ENCODE results near the gene PCNP. TPM values are rescaled to one million over a fixed set of nuclear protein-coding genes. Genes with fewer than 3 reads are reported as not detected.

Gene PCNP
- total and polyA plus RNA-seq, 9 of the 15 experiments (the other 6 are each of a cell fraction or from before 2014, with no cell fraction given) = 54.3 to 170 (median 150) TPM

DNA sequence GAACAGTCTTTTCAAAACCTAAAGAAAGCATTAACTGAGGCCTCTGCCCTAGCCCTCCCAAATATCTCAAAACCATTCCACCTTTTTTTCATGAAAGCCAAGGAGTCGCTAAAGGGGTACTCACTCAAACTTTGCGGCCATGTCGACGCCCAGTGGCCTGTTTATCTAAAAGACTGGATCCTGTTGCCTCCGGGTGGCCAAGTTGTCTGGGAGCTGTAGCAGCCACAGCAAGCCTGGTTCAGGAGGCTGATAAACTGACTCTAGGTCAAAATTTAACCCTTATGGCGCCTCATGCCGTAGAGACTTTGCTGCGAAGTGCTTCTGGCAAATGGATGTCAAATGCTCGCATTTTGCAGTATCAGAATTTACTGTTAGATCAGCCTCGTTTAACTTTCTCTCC lies 63.5 kb downstream of the PCNP start:
- Histone ChIP-seq H3K27me3 (ENCODE audit: control insufficient read depth in 2 of 2, insufficient read depth in 2 of 2, low read length in 2 of 2) (no peaks in the 10 kb centered on the region), H3K27ac (ENCODE audit: extremely low read depth, low read depth, low read length) (peak overlapping the region; percentile 86), H3K4me1 (replicated peaks in 1 of 2; ENCODE audit: control insufficient read depth in 2 of 2, insufficient read depth in 2 of 2, low read length in 2 of 2) (peaks cover 2 to 11% of the 10 kb centered on the region in 2 experiments; a peak in 3 of 5 replicates), H3K4me3 (peak overlapping the region; percentile 63), H2AFZ (ENCODE audit: low read depth, low read length) (peak overlapping the region; percentile 38; the same call in 1 of the 2 replicates), H4K20me1 (replicated peaks; ENCODE audit: control insufficient read depth, insufficient read depth, low read length) (no peaks in the 10 kb centered on the region), H3K79me2 (ENCODE audit: control insufficient read depth, insufficient read depth, low read length) (peaks cover 98% of the 10 kb centered on the region), H3K4me2 (ENCODE audit: insufficient read depth, low read length) (peak overlapping the region; percentile 93), H3K9me1 (ENCODE audit: control insufficient read depth, insufficient read depth, low read length) (no peaks in the 10 kb centered on the region), H3K9ac (ENCODE audit: insufficient read depth in 1 of 2, low read depth in 2 of 2, low read length in 2 of 2) (peak overlapping the region; percentile 87 to 91; a peak in 3 of 4 replicates), H3K36me3 (ENCODE audit: control insufficient read depth, insufficient read depth, low read length) (peaks cover 58% of the 10 kb centered on the region), H3K9me3 (replicated peaks; ENCODE audit: control insufficient read depth, insufficient read depth, low read depth, low read length) (no peaks in the 10 kb centered on the region)
- 1% methylated on average over 10 of the region's 10 CpGs for whole genome bisulfite sequencing (ENCODE audit: insufficient coverage, low coverage, missing lambda C conversion rate)
- TF ChIP-seq ZKSCAN1 (IDR thresholded peaks at IDR 0.05; ENCODE audit: low read depth, low read length) (no peak), EP400 (IDR thresholded peaks at IDR 0.05) (no peak), NFIC (IDR thresholded peaks at IDR 0.05) (no peak), MECOM (CRISPR knock-in tag; IDR thresholded peaks at IDR 0.05) (no peak), NRF1 (conservative IDR thresholded peaks at IDR 0.05 in 1 of 2, IDR thresholded peaks at IDR 0.05 in 1 of 2) (no peak), CCNT2 (IDR thresholded peaks at IDR 0.05; ENCODE audit: borderline replicate concordance, extremely low read depth, insufficient read length, low read depth, low read length) (no peak), CBFA2T3 (IDR thresholded peaks at IDR 0.05) (peak; percentile 36; the same call in 1 of the 2 replicates), HMG20B (CRISPR knock-in tag; IDR thresholded peaks at IDR 0.05) (no peak), NR2F6 (CRISPR knock-in tag; IDR thresholded peaks at IDR 0.05) (no peak), NBN (IDR thresholded peaks at IDR 0.05; ENCODE audit: low read depth) (no peak), MTA3 (IDR thresholded peaks at IDR 0.05; ENCODE audit: borderline replicate concordance) (no peak), KLF16 (IDR thresholded peaks at IDR 0.05) (0 out of 2 replicates have a peak, but pooled peaks have one; percentile 4), MYNN (IDR thresholded peaks at IDR 0.05) (no peak), MYNN (CRISPR knock-in tag; IDR thresholded peaks at IDR 0.05) (no peak), UBTF (IDR thresholded peaks at IDR 0.05; ENCODE audit: borderline replicate concordance in 1 of 2, low read depth in 2 of 2, low read length in 2 of 2) (0 out of 4 replicates have a peak, but pooled peaks of 1 of the 2 experiments have one; percentile 19), MLLT1 (IDR thresholded peaks at IDR 0.05) (0 out of 4 replicates have a peak, but pooled peaks of 1 of the 2 experiments have one; percentile 7), ELF1 (tag; IDR thresholded peaks at IDR 0.05) (no peak), TAF1 (IDR thresholded peaks at IDR 0.05; ENCODE audit: control insufficient read depth, extremely low read depth, insufficient read depth, low read length, severe bottlenecking) (peak; percentile 12)
- TF ChIP-seq, protein P1, sequence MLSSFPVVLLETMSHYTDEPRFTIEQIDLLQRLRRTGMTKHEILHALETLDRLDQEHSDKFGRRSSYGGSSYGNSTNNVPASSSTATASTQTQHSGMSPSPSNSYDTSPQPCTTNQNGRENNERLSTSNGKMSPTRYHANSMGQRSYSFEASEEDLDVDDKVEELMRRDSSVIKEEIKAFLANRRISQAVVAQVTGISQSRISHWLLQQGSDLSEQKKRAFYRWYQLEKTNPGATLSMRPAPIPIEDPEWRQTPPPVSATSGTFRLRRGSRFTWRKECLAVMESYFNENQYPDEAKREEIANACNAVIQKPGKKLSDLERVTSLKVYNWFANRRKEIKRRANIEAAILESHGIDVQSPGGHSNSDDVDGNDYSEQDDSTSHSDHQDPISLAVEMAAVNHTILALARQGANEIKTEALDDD (IDR thresholded peaks at IDR 0.05) = peak; percentile 58
- no TSS peak for BruUV-seq (replicated peaks)
- FAIRE-seq (peak; percentile 23), DNase-seq (ENCODE audit: extremely low read depth in 1 of 4, low spot score in 3 of 4) (peak in 1 of 4 experiments; percentile 74), ATAC-seq (peak; percentile 9)
- in situ Hi-C loops (cut with MboI) (no loop called here), intact Hi-C loops (cut with micrococcal nuclease) (loop anchor here (5.0 to 10.0 kb wide), 2 partner anchors 125 to 263 kb away; partner anchors contain the start of gene SENP7)
- ChIA-PET POLR2A (interaction anchor here (0.6 to 2.2 kb wide), 2 partner anchors 37 to 39 kb away, joined by 3 to 6 read pairs; no protein-coding TSS in a partner anchor), CTCF (ENCODE audit: low intra/inter-chr PET ratio) (interaction anchor here (2.8 kb wide), 1 partner anchor 64 kb away, joined by 9 read pairs; the partner anchor contains the start of gene PCNP)

Data from K562 (cell line).